ENCODE results near the gene SLC31A2. TPM values are rescaled to one million over a fixed set of nuclear protein-coding genes. Genes with fewer than 3 reads are reported as not detected.

SLC31A2 gene
- total RNA-seq, 2 experiments from 2014 or later: 4.8 to 5.4 TPM

DNA sequence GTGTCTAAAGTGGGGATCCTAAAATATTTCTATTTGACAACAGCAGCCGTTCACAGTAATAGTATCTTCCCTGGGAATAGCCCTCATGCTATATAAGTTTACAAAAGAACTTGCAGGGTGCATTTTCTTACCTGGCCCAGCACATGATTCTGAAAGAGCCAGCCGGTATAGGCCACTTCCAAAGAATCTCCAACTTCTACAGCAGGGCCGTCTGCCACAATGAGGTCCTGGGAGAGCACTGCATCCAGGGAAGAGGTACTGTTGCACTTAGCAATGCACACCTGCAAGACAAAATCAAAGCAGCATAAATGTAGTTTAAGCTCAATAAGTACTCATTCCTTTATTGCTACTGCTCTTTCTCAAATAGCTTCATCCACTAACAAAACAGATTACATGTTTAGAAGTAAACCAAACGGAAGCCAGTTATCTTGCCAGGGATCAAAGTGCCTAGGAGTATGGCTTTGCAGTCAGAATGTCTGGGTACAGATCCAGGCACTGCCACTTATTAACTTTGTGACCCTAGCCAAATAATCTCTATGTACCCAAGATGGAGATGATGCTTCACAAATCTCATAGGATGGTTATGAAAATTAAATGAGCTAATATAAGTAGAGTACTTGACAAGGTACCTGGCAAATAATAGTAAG, 49.0 kb downstream of the SLC31A2 start:
- no peak overlapping the region for H3K4me3 Mint-ChIP-seq
- Histone ChIP-seq H3K4me3 (ENCODE audit: low read length) (no peak overlapping the region), H3K36me3 (ENCODE audit: insufficient read depth, low read length) (peaks cover 70% of the 10 kb centered on the region), H3K27ac (ENCODE audit: low read depth in 1 of 2, low read length in 2 of 2) (no peak overlapping the region), H3K27me3 (ENCODE audit: control insufficient read depth in 1 of 2, insufficient read depth in 2 of 2, low read length in 2 of 2) (no peaks in the 10 kb centered on the region), H3K4me1 (ENCODE audit: insufficient read depth, low read length) (no peaks in the 10 kb centered on the region), H3K9me3 (ENCODE audit: control insufficient read depth in 1 of 2, insufficient read depth in 1 of 2, low read length in 2 of 2) (no peaks in the 10 kb centered on the region)
- no peaks in the 10 kb centered on the region for H3K9me3 Mint-ChIP-seq
- no peaks in the 10 kb centered on the region for H3K4me1 Mint-ChIP-seq (ENCODE audit: low read depth)
- ChIA-PET CTCF (no interaction called here), POLR2A (no interaction called here)
- TF ChIP-seq, protein P1, sequence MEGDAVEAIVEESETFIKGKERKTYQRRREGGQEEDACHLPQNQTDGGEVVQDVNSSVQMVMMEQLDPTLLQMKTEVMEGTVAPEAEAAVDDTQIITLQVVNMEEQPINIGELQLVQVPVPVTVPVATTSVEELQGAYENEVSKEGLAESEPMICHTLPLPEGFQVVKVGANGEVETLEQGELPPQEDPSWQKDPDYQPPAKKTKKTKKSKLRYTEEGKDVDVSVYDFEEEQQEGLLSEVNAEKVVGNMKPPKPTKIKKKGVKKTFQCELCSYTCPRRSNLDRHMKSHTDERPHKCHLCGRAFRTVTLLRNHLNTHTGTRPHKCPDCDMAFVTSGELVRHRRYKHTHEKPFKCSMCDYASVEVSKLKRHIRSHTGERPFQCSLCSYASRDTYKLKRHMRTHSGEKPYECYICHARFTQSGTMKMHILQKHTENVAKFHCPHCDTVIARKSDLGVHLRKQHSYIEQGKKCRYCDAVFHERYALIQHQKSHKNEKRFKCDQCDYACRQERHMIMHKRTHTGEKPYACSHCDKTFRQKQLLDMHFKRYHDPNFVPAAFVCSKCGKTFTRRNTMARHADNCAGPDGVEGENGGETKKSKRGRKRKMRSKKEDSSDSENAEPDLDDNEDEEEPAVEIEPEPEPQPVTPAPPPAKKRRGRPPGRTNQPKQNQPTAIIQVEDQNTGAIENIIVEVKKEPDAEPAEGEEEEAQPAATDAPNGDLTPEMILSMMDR (IDR thresholded peaks at IDR 0.05): no peak
- ATAC-seq (ENCODE audit: poor library complexity): no peak
- no peaks in the 10 kb centered on the region for H3K27me3 Mint-ChIP-seq
- no peak overlapping the region for H3K27ac Mint-ChIP-seq
- H3K36me3 Mint-ChIP-seq (ENCODE audit: low read depth): peaks cover 96% of the 10 kb centered on the region
- intact Hi-C loops (cut with DNase I, micrococcal nuclease): no loop called here
- no peak for DNase-seq

DNA sequence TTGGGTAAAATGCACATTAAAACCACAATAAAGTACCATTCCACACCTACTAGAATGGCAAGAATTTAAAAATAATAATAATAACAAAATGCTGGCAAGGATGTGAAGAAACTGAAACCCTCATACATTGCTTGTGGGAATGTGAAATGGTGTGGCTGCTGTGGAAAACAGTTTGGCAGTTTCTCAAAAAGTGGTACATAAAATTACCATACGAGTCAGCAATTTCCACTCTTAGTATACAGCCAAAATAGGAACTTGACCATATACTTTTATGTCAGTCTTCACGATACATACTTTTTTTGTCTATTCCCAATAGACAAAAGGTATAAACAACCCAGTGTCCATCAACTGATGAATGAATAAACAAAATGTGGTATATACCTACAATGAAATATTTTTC, 54.6 kb downstream of the SLC31A2 start:
- Mint-ChIP-seq H3K4me1 (ENCODE audit: low read depth) (no peaks in the 10 kb centered on the region), H3K4me3 (no peak overlapping the region), H3K27ac (no peak overlapping the region), H3K27me3 (no peaks in the 10 kb centered on the region), H3K9me3 (no peaks in the 10 kb centered on the region), H3K36me3 (ENCODE audit: low read depth) (peaks cover 100% of the 10 kb centered on the region)
- no peak overlapping the region for H3K27ac ChIP-seq (ENCODE audit: low read depth in 1 of 2, low read length in 2 of 2)
- no peak overlapping the region for H3K4me3 ChIP-seq (ENCODE audit: low read length)
- DNase-seq (no peak), ATAC-seq (ENCODE audit: poor library complexity) (no peak)
- H3K27me3 ChIP-seq (ENCODE audit: control insufficient read depth in 1 of 2, insufficient read depth in 2 of 2, low read length in 2 of 2): no peaks in the 10 kb centered on the region
- H3K9me3 ChIP-seq (ENCODE audit: control insufficient read depth in 1 of 2, insufficient read depth in 1 of 2, low read length in 2 of 2): no peaks in the 10 kb centered on the region
- TF ChIP-seq, protein P1 (IDR thresholded peaks at IDR 0.05): no peak
- ChIA-PET POLR2A (no interaction called here), CTCF (no interaction called here)
- H3K4me1 ChIP-seq (ENCODE audit: insufficient read depth, low read length): no peaks in the 10 kb centered on the region
- peaks cover 76% of the 10 kb centered on the region for H3K36me3 ChIP-seq (ENCODE audit: insufficient read depth, low read length)
- intact Hi-C loops (cut with DNase I, micrococcal nuclease): loop anchor here in 1 of 2 experiments (1.0 kb wide), 1 partner anchor 11 kb away; no protein-coding TSS in a partner anchor

DNA sequence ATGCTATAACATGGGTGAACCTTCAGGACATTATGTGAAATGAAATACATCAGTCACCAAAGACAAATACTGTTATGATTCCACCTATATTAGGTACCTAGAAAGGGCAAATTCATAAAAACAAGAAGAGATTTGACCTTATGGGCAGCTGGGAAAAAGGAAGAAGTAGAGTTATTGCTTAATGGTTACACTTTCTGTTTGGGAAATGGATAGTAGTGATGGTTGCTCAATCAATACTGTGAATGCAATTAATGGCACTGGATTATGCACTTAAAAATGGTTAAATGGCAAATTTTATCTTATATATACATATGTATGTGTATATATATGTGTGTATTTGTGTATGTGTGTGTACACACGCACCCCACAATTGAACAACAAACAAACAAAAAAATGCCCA, 55.1 kb downstream of the SLC31A2 start:
- Mint-ChIP-seq H3K4me1 (ENCODE audit: low read depth) (no peaks in the 10 kb centered on the region), H3K9me3 (no peaks in the 10 kb centered on the region), H3K4me3 (no peak overlapping the region), H3K27ac (no peak overlapping the region), H3K36me3 (ENCODE audit: low read depth) (peaks cover 100% of the 10 kb centered on the region), H3K27me3 (no peaks in the 10 kb centered on the region)
- no peak for ATAC-seq (ENCODE audit: poor library complexity)
- no peaks in the 10 kb centered on the region for H3K9me3 ChIP-seq (ENCODE audit: control insufficient read depth in 1 of 2, insufficient read depth in 1 of 2, low read length in 2 of 2)
- CTCF ChIA-PET: interaction anchor here (0.6 to 0.7 kb wide), 2 partner anchors 11 to 543 kb away, joined by 3 to 4 read pairs; no protein-coding TSS in a partner anchor
- no peaks in the 10 kb centered on the region for H3K27me3 ChIP-seq (ENCODE audit: control insufficient read depth in 1 of 2, insufficient read depth in 2 of 2, low read length in 2 of 2)
- intact Hi-C loops (cut with DNase I, micrococcal nuclease): loop anchor here in 1 of 2 experiments (1.0 kb wide), 1 partner anchor 10 kb away; no protein-coding TSS in a partner anchor
- POLR2A ChIA-PET: no interaction called here
- DNase-seq: no peak
- TF ChIP-seq, protein P1 (IDR thresholded peaks at IDR 0.05): no peak
- no peaks in the 10 kb centered on the region for H3K4me1 ChIP-seq (ENCODE audit: insufficient read depth, low read length)
- H3K36me3 ChIP-seq (ENCODE audit: insufficient read depth, low read length): peaks cover 79% of the 10 kb centered on the region
- no peak overlapping the region for H3K27ac ChIP-seq (ENCODE audit: low read depth in 1 of 2, low read length in 2 of 2)
- H3K4me3 ChIP-seq (ENCODE audit: low read length): no peak overlapping the region

Measured in CD4-positive, alpha-beta T cell (primary cell).